T-helper 1 cell treated with Interleukin-12 subunit alpha and Interleukin-12 subunit beta and Interleukin-4 antibody, amounts not matched to agents 30 μg/mL and 1 μg/mL, for 36 hours (primary cell): Measurements from ENCODE around the gene IGFL1.
"Not testable (repeated sequence)": the region's sequence is repeated elsewhere in the genome, so short reads cannot be mapped to it uniquely, and the experiment has no call there.

Source experiments
- H3K27ac Mint-ChIP-seq: one replicate; pipeline ENCODE4 v1.8.0; 2021; ENCODE audit warnings: mild to moderate bottlenecking, mixed read lengths
- H3K27me3 Mint-ChIP-seq: one replicate; pipeline ENCODE4 v1.8.0; 2021; ENCODE audit warnings: low read depth, mixed read lengths
- H3K36me3 Mint-ChIP-seq: one replicate; pipeline ENCODE4 v1.8.0; 2021; ENCODE audit warnings: low read depth, mixed read lengths
- H3K4me1 Mint-ChIP-seq: one replicate; pipeline ENCODE4 v1.8.0; 2021; ENCODE audit warnings: low read depth, mixed read lengths
- H3K4me3 Mint-ChIP-seq: one replicate; pipeline ENCODE4 v1.8.0; 2021; ENCODE audit warnings: mild to moderate bottlenecking, moderate library complexity, mixed read lengths
- H3K9me3 Mint-ChIP-seq: one replicate; pipeline ENCODE4 v1.8.0; 2021; ENCODE audit warnings: mixed read lengths

The IGFL1 gene

DNA sequence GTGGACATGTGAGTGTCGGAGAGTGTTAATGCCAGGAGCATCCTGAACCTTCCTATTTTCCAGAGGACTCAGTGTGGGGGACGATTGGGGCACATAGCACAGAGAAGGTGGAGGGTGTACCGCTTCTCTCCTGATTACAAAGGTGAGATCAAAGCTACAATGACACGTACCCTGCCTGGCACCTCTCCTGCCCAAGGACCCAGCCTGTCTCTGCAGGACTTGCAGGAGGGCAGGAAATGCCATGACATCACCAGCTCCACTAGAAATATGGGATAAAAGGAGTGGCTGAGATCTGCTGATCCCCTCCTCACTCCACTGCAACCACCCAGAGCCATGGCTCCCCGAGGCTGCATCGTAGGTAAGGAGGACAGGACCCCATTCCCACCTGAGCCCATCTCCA is at the start of gene IGFL1:
Gene IGFL1 (plus strand): TSS at position 301 of the 400 bp plus-strand sequence. CDS start 33 bp downstream, at position 334.
- Mint-ChIP-seq H3K4me3 (no peak within 1 kb of the TSS), H3K4me1 (peaks cover 4% of the 10 kb centered on the region), H3K9me3 (no peaks in the 10 kb centered on the region), H3K27me3 (peaks cover 28% of the 10 kb centered on the region), H3K27ac (no peak within 1 kb of the TSS), H3K36me3 (no peaks in the 10 kb centered on the region)

DNA sequence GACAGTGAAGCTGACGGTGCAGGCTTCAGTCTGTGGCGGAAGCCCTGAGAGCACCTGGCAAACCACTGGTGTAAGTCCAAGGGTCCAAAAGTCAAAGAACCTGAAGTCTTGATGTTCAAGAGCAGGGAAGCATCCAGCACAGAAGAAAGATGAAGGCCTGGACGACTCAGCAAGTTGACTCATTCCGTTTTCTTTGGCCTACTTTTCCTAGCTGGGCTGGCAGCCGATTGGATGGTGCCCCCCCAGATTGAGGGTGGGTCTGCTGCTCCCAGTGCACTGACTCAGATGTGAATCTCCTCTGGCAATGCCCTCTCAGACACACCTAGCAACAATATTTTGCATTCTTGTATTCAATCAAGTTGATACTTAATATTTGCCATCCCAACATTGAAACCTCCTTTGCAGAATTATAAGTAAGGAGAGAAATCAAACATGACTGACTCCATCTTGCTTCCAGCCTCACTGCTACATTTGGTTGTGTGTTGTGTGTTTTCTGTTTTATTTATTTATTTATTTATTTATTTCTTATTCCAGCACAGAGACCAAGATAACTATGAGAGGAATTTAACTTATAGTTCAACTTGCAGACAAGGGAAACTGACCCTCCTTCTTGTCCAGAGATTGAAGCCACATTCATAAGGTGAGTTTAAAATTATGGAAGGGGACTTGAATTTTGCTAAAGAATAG is 48.7 kb upstream of the IGFL1 start:
- Mint-ChIP-seq H3K36me3 (no peaks in the 10 kb centered on the region), H3K27ac (no peak overlapping the region), H3K4me1 (peaks cover 14% of the 10 kb centered on the region), H3K4me3 (no peak overlapping the region), H3K27me3 (peaks cover 14% of the 10 kb centered on the region), H3K9me3 (no peaks in the 10 kb centered on the region)

DNA sequence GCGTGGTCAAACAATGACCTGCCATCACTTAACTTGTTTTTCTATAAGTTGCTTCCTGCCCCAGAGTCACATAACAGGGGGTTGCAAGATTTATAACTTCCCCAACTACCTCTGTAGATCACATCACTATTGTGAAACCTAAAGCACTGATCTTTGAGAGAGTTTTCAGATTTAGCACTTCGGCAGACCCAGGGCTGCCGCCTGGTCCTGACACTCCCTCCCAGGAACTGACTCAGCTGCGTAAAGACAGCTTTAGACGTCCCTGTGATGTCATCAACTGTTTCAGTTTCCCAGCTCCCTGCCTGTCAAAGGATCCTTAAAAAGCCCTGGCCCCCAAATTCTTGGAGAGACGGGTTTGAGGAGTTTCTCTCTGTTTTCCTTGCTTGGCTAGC is 48.2 kb upstream of the IGFL1 start:
- peaks cover 14% of the 10 kb centered on the region for H3K4me1 Mint-ChIP-seq
- peaks cover 10% of the 10 kb centered on the region for H3K27me3 Mint-ChIP-seq
- H3K4me3 Mint-ChIP-seq = no peak overlapping the region
- no peaks in the 10 kb centered on the region for H3K9me3 Mint-ChIP-seq
- no peak overlapping the region for H3K27ac Mint-ChIP-seq
- no peaks in the 10 kb centered on the region for H3K36me3 Mint-ChIP-seq

DNA sequence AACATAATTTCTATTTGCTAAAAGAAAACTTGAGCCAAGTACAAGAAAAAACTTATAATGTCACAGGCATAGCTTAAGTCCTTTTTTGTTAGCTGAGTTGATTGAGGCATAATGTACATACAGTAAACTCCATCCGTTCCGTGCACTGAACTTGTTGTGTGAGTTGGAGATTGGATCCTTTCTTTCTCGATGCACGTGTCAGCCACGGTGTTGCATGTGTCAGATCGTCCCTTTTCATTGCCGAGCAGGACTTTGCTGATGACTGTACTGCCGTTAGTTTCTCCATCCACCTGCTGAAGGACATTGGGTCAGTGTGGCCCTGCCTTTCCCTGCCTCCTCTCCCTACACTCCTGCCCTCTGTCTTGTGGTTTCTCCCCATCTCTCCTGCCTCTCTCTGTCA is 47.1 kb upstream of the IGFL1 start:
- Mint-ChIP-seq H3K9me3 (no peaks in the 10 kb centered on the region), H3K27me3 (peaks cover 10% of the 10 kb centered on the region), H3K4me3 (no peak overlapping the region), H3K36me3 (no peaks in the 10 kb centered on the region), H3K27ac (no peak overlapping the region), H3K4me1 (peaks cover 14% of the 10 kb centered on the region)

DNA sequence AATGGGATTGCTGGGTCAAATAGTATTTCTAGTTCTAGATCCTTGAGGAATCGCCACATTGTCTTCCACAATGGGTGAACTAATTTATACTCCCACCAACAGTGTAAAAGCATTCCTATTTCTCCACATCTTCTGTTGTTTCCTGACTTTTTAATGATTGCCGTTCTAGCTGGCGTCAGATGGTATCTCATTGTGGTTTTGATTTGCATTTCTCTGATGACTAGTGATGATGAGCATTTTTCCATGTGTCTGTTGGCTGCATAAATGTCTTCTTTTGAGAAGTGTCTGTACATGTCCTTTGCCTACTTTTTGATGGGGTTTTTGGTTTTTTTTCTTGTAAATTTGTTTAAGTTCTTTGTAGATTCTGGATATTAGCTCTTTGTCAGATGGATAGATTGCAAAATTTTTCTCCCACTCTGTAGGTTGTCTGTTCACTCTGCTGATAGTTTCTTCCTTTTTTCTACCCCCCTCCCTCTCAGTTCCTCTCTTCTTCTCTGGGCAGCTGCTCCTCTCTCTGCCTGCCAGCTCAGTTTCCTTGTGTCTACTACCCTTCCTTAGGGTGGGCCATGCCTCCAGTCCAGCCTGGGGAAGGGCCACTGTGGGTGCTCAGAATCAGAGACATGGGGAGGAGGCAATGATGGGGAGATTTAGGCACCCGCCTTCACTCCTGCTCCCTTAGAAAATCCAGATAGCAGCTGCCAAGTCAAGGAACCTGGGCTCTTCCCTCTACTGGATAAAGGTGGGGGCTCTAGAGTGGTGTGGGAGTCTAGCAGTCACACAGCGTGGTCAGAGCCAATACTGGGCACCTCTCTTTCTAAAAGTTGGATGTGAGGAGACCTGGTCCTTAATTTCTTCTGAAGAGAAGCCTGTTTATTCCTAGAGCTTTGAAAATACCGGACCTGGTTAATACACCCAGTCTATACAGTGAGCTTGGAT is 44.5 kb upstream of the IGFL1 start:
- H3K27ac Mint-ChIP-seq = not testable (repeated sequence)

DNA sequence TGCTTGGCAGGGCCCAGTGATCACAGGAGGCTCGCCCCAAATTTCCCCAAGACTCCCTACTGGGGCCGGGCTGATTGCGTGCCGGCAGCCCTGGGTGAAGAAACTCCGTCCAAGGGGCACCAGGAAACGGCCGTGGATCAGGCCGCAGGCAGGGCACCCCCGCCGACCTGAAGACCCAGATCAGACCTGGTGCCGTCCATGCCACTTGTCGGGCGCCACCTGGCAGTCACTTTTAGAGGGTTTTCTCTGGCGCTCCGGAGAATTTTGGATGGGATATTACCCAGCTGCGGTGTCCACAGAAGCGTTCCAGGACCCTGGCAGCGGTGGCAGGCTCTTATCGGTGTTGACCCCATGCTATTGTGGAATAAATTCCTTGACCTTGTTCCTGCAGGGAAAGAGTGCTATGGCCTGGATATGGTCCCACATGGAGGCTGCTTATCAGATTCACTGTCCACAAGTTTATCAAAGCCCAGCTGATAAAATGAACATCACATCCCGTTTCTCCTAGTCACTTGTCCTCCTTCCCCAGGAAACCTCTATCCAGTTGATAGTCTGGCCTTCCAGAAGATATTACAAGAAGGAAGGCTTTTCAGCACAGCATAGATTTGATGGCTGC is 43.3 kb upstream of the IGFL1 start:
- peaks cover 34% of the 10 kb centered on the region for H3K27me3 Mint-ChIP-seq
- no peaks in the 10 kb centered on the region for H3K9me3 Mint-ChIP-seq
- H3K36me3 Mint-ChIP-seq = no peaks in the 10 kb centered on the region
- H3K4me3 Mint-ChIP-seq = no peak overlapping the region
- no peak overlapping the region for H3K27ac Mint-ChIP-seq
- peaks cover 14% of the 10 kb centered on the region for H3K4me1 Mint-ChIP-seq

More for the DNA sequence above, 44.5 kb upstream of the IGFL1 start:
- not testable (repeated sequence) for H3K36me3 Mint-ChIP-seq, H3K4me3 Mint-ChIP-seq, H3K9me3 Mint-ChIP-seq
- Mint-ChIP-seq H3K27me3 (peaks cover 29% of the 10 kb centered on the region), H3K4me1 (peaks cover 14% of the 10 kb centered on the region)

DNA sequence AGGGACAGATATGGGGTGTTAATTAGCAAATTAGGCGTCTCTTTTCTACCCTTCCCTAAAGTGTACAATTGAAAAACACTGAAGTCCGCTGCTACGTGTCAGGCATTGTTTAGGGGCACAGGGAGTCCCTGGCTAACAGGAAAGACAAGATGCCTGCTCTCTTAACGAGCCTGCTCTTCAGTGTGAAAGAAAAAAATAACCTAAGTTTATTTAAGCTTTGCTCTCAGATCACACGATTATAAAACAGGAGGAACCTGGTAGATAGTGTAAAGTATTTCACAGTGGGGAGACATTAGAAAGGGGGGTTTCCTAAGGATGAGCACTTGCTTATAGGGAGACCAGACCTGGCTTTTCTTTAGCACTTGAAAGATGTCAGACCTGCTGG is 42.8 kb upstream of the IGFL1 start:
- Mint-ChIP-seq H3K27me3 (peaks cover 31% of the 10 kb centered on the region), H3K36me3 (no peaks in the 10 kb centered on the region), H3K4me1 (peaks cover 9% of the 10 kb centered on the region), H3K4me3 (no peak overlapping the region), H3K27ac (no peak overlapping the region), H3K9me3 (no peaks in the 10 kb centered on the region)

DNA sequence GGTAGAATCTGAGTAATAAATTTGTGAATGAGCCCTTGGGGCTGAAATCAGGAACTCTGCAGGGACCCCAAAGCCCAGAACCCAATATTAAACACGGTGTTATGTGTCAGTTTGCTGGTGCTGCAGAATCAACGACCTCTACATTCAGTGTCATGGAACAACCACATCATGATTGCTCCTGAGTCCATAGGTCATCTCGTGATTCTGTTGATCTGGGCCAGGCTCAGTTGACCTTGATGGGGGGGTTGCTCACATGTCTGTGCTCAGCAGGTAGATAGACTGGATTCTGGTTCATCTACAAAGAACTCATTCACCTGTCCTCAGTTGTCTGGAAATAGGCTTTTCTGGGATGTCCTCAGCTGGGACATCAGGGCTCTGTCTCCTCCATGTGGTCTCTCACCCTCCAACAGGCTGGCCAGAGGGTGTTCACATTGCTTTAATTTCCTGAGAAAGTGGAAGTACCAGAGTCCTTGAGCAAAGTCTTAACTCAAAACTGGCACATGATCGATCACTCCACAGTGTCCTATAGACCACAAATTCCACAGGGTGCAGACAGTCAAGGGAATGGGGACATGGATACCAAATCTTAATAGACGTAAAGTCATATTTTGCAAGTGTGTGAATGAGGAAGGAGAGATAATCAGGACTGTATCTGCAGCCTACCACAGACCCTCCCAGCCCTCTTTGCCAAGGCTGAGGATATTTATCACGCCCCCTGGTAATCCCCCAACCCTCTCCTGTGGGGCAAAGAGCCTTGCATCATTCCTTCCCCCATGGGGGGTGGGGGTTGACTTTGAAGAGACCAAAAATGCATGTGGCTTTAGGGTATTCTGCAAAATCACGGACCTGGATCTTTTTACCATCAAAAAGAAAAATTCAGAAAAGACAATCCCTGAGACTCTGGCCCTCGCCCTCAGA is 39.3 kb upstream of the IGFL1 start:
- Mint-ChIP-seq H3K4me1 (peaks cover 3% of the 10 kb centered on the region), H3K36me3 (no peaks in the 10 kb centered on the region), H3K27ac (no peak overlapping the region), H3K27me3 (peaks cover 23% of the 10 kb centered on the region), H3K4me3 (no peak overlapping the region), H3K9me3 (no peaks in the 10 kb centered on the region)

DNA sequence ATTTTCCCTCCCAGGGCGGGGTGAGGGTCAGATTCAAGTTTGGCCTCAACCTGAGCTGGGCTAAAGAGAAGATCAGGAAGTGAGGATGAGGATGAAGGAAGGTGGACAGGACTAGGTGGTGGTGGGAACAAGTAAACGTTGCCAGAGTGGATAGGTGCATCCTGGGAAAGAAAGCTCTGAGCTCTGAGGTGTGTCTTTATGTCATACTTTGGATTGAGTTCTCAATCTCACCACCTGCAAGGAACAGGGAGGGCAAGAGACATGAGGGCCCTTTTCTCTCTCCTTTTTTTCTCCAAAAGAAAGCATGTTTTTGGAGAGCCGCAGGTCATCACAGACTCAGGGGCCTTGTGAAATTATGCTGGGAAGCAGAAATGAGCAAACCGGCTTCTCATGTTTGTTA is 38.2 kb upstream of the IGFL1 start:
- H3K36me3 Mint-ChIP-seq = no peaks in the 10 kb centered on the region
- no peak overlapping the region for H3K4me3 Mint-ChIP-seq
- H3K9me3 Mint-ChIP-seq = no peaks in the 10 kb centered on the region
- H3K27ac Mint-ChIP-seq = no peak overlapping the region
- H3K27me3 Mint-ChIP-seq = peaks cover 23% of the 10 kb centered on the region
- no peaks in the 10 kb centered on the region for H3K4me1 Mint-ChIP-seq

DNA sequence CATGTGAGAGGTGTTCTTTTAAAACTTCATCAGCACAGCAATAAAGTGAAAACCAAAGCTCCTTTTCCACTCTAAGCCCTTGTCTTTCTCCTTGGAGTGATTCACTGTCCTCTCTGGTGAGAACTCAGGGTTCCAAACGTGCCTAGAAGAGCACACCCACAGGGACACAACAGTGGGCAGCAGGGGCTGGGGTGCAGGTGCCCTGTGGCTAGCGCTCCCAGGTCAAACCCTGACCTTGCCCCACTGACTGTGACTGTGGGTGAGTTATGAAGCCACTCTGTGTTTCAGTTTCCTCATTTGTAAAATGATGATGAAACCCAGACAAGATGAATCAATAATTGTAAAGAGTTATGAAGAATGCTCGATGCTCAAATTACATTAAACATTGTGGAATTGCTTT is 37.6 kb upstream of the IGFL1 start:
- Mint-ChIP-seq H3K27me3 (peaks cover 28% of the 10 kb centered on the region), H3K9me3 (no peaks in the 10 kb centered on the region), H3K27ac (peak overlapping the region; percentile 45), H3K4me3 (no peak overlapping the region), H3K4me1 (no peaks in the 10 kb centered on the region), H3K36me3 (no peaks in the 10 kb centered on the region)

DNA sequence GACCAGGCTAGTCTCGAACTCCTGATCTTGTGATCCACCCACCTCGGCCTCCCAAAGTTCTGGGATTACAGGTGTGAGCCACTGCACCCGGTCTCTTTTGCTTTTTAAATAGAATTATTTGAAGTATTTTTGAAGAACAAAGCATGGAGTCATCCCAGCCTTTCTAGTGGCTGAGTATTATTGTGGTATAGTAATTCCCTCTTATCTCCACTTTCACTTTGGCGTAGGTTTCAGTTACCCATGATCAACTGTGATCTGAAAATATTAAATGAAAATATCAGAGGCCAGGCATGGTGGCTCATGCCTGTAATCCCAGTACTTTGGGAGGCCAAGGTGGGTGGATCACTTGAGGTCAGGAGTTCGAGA is 36.9 kb upstream of the IGFL1 start:
- not testable (repeated sequence) for H3K4me3 Mint-ChIP-seq, H3K4me1 Mint-ChIP-seq, H3K27ac Mint-ChIP-seq, H3K36me3 Mint-ChIP-seq, H3K9me3 Mint-ChIP-seq
- H3K27me3 Mint-ChIP-seq = peaks cover 28% of the 10 kb centered on the region

DNA sequence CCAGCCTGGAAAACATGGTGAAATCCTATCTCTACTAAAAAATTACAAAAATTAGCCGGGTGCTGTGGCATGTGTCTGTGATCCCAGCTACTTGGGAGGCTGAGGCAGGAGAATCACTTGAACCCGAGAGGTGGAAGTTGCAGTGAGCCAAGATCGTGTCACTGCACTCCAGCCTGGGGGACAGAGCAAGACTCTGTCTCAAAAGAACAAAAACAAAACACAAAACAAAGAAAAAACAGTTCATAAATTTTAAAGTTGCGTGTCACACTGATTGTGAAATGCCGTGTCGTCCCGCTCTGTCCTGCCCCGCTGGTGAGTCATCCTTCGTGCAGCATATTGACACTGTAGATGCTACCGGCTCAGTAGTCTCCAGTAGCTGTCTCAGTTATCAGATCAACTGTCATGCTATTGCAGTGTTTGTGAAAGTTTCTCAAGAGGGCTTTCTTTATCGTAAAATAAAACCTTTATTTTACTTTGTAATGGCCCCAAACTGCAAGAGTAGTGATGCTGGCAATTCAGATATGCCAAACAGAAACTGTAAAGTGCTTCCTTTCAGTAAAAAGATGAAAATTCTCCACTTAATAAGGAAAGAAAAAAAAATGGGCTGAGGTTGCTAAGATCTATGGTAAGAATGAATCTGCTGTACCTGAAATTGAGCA is 36.4 kb upstream of the IGFL1 start:
- Mint-ChIP-seq H3K4me1 (no peaks in the 10 kb centered on the region), H3K27ac (no peak overlapping the region), H3K9me3 (no peaks in the 10 kb centered on the region), H3K27me3 (peaks cover 24% of the 10 kb centered on the region), H3K36me3 (no peaks in the 10 kb centered on the region), H3K4me3 (no peak overlapping the region)

DNA sequence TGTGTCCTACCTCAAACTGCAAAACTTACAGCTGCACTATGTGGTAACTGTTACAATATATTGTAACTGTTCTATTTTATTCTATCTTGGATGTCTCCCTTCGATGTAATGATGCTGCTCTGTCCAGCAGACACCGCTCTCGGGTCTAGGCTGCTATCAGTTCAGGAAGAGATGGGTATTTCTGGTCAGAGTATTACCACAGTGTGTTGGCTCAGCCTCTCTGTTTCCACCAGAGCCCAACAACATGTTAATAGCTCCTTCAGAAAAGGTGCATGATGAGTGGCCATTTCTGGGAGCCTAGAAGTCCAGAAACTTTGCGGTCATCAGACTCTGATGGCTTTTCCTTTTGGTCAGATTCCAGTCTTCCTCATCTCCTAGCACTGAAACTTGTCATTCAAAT is 35.9 kb upstream of the IGFL1 start:
- no peaks in the 10 kb centered on the region for H3K4me1 Mint-ChIP-seq
- H3K36me3 Mint-ChIP-seq = no peaks in the 10 kb centered on the region
- H3K27ac Mint-ChIP-seq = no peak overlapping the region
- H3K9me3 Mint-ChIP-seq = no peaks in the 10 kb centered on the region
- no peak overlapping the region for H3K4me3 Mint-ChIP-seq
- peaks cover 22% of the 10 kb centered on the region for H3K27me3 Mint-ChIP-seq

DNA sequence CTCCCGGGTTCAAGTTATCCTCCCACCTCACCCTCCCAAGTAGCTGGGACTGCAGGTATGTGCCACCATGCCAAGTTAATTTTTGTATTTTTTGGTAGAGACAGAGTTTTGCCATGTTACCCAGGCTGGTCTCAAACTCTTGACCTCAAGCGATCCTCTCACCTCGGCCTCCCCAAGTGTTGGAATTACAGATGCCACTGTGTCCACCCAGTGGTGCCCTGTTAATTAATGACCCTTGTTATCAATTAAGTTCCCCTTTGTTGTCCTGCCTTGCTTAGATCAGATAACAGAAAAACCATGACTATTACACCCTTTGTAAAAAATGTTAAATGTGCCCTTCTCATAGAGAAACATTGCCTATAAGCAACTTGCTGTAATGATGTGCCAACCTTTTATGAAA is 34.4 kb upstream of the IGFL1 start:
- Mint-ChIP-seq H3K27ac (no peak overlapping the region), H3K4me3 (no peak overlapping the region), H3K27me3 (peaks cover 13% of the 10 kb centered on the region), H3K36me3 (no peaks in the 10 kb centered on the region), H3K9me3 (no peaks in the 10 kb centered on the region), H3K4me1 (no peaks in the 10 kb centered on the region)
